HG03460 (cell line): Measurements from ENCODE around the gene TCIRG1.

Experiments
- ATAC-seq: cut with Tn5 transposase; IDR thresholded peaks from one replicate; pipeline ENCODE4 v1.9.1; 2021; ENCODE audit not compliant: unreplicated experiment

TCIRG1 gene

DNA sequence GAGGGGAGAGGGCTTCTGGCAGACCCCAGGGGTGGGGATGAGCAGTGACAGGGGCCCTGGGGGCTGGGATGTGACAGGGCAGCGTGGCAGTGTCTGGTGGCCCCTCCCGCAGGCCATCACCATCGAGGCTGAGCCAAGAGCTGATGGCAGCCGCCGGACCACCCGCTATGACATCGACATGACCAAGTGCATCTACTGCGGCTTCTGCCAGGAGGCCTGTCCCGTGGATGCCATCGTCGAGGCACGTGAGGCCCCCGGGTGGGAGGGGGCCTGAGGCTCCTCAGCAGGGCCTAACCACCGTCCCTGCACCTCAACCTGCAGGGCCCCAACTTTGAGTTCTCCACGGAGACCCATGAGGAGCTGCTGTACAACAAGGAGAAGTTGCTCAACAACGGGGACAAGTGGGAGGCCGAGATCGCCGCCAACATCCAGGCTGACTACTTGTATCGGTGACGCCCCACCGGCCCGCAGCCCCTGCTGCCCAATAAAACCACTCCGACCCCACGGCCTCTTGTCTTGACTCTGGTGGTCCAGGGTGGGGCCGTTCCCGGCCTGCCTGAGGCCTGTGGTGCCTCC is 2.6 kb upstream of the TCIRG1 start:
- ATAC-seq = no peak

GRCh38 chr11:68036717-68037239 is 2.0 kb upstream of the TCIRG1 start:
- no peak for ATAC-seq

GRCh38 chr11:68037411-68038225 is 1.2 kb upstream of the TCIRG1 start:
- ATAC-seq = no peak

DNA sequence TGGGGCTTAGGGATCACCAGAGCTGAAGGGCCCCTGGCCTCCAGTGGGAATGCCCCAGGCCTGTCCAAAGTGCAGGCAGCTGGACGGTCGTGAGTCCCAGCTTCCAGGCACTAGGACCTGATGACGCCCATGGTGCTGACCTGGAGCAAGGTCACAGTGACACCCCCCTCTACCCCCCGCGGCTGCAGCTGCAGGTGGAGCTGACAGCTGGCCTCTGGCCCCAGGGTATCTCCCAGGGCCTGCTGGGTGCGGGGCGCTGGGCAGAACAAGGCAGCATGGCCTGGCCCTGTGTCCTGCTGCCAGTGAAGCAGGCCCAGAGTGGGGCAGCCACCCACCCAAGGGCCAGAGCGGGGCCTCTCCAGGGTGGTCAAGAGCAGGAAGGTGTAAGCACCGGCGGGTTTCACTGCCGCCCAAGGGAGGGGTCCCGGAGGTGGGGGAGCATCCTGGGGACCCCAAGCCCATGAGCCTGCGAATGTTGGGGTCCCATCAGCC is 553 bp upstream of the TCIRG1 start:
- no peak for ATAC-seq

- no peak for ATAC-seq
Measured at GRCh38 chr11:68039526-68040086, 781 bp downstream of the TCIRG1 start.

DNA sequence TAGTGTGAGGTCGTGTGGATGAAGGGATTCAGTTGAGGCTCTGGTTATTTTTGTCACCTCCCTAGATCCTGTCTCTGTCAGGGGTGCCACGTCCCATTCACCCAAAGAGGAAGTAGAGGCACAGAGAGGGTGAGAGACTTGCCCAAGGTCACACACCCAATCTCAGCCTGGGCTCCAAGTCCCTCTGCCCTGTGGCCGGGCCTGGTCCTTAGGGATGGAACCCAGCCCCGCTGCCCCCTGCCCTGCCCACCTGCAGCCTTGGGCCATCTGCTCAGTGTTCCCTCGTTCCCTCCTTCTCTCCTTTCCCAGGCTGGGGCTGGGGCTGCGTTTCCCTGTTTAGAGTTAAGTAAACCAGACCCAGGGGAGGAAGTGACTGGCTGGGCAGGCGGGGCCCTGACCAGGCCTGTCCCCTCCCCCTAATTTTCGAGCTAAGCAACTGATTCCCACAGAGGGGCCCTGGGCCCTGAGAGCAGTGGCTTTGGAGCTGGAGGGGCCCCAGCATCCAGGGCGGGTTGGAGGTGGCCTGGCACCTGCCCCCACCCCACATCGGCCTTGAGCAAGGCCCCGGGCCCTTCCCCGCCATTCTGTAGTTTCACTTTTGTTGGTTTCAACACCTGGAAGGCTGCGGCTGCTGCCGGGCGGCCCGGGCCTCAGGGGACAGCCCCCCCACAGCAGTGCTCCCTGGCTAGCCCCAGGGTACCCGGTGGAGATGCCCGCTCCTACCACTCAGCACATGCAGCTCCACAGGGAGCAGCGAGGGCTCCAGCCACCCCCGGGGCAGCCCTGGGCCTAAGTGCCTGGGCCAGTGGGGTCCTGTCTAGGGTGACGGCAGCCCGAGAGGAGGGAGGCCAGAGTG is 1.5 kb downstream of the TCIRG1 start:
- peak; percentile 51 for ATAC-seq

- no peak for ATAC-seq
Measured at GRCh38 chr11:68040957-68041591, 2.2 kb downstream of the TCIRG1 start.

- ATAC-seq = no peak
Measured at GRCh38 chr11:68041617-68042218, 2.9 kb downstream of the TCIRG1 start.

DNA sequence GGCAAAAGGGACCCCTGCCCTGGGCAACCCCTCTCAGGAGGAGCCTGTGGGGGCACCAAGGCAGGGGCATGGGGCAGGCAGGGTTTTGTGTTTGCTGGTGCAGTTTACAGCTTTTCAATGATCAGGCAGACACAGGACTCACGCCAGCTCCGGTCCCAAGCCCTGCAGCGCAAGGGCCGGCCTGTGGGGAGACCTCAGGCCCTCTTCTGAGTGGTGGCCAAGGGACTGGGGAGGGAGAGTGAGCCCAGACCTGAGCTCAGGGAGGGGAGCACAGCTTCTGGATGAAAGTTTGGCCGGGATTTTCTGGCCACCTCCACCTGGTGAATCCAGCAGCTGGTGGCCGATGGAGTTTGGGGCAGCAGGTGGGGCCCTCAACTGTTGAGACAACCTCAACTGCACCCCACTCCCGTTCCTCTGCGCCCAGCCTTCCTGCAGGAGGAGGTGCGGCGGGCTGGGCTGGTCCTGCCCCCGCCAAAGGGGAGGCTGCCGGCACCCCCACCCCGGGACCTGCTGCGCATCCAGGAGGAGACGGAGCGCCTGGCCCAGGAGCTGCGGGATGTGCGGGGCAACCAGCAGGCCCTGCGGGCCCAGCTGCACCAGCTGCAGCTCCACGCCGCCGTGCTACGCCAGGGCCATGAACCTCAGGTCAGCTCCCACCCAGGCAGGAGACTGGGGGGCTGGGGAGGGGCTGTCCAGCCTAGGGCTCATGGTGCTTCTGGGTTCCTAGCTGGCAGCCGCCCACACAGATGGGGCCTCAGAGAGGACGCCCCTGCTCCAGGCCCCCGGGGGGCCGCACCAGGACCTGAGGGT is 3.6 kb downstream of the TCIRG1 start:
- ATAC-seq = no peak

GRCh38 chr11:68043029-68043348 is 4.2 kb downstream of the TCIRG1 start:
- ATAC-seq = no peak

DNA sequence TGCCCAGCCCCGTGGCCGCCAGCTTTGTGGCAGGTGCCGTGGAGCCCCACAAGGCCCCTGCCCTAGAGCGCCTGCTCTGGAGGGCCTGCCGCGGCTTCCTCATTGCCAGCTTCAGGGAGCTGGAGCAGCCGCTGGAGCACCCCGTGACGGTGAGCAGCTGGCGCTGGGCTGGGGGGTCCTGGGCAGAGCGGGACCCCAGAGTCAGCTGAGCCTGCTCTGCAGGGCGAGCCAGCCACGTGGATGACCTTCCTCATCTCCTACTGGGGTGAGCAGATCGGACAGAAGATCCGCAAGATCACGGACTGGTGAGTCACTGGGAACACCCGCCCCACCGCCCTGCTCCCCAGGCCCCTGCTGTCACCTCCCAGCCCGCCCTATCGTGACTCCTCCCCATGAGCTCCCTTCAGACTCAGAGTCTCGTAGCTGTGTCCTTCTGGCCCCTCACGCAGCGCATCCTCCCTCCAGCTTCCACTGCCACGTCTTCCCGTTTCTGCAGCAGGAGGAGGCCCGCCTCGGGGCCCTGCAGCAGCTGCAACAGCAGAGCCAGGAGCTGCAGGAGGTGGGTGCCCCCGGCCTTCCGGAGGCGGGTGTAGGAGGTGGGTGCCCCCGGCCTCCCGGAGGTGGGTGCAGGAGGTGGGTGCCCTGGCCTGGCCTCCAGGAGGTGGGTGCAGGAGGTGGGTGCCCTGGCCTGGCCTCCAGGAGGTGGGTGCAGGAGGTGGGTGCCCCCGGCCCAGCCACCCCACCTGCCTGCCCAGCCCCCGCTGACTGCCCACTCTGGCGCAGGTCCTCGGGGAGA is 4.7 kb downstream of the TCIRG1 start:
- ATAC-seq = no peak

DNA sequence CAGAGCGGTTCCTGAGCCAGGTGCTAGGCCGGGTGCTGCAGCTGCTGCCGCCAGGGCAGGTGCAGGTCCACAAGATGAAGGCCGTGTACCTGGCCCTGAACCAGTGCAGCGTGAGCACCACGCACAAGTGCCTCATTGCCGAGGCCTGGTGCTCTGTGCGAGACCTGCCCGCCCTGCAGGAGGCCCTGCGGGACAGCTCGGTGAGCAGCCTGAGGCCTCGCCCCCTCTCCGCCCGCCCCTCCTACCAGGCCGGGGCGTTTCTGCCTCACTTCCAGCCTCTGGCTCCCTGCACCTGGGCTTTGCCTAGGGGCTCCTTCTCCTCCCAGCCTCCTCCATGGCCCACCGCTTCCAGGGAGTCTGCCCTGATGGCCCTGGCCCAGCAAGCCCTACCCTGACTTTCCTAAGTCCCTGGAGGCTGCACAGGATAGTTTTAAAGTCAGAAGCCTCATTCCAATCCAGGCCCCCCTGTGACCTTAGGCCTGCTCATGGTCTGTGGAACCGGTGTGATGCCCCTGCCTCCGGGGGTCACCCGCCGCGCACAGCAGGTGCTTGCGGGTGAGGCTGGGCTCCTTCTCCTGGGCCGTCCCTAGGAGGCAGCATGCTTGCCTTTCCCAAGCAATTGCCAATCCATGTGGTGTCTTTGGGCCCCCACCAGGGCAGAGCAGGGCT is 5.5 kb downstream of the TCIRG1 start:
- no peak for ATAC-seq

DNA sequence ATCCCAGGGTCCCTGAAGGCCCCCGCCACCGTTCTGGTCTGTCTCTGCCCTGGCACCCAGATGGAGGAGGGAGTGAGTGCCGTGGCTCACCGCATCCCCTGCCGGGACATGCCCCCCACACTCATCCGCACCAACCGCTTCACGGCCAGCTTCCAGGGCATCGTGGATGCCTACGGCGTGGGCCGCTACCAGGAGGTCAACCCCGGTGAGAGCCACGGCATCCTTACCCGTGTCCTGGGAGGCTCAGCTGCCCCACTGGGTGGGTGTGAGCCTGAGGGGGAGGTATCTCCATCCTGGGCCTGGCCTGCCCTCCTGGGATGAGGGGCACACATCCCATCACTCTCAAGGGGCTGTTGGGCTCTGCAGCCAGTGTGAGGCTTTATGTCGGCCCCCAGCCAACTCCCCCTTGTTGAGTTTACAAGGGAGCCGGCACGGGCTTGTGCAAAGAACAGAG is 6.1 kb downstream of the TCIRG1 start:
- ATAC-seq = no peak

GRCh38 chr11:68047437-68048290 is 8.8 kb downstream of the TCIRG1 start:
- no peak for ATAC-seq

DNA sequence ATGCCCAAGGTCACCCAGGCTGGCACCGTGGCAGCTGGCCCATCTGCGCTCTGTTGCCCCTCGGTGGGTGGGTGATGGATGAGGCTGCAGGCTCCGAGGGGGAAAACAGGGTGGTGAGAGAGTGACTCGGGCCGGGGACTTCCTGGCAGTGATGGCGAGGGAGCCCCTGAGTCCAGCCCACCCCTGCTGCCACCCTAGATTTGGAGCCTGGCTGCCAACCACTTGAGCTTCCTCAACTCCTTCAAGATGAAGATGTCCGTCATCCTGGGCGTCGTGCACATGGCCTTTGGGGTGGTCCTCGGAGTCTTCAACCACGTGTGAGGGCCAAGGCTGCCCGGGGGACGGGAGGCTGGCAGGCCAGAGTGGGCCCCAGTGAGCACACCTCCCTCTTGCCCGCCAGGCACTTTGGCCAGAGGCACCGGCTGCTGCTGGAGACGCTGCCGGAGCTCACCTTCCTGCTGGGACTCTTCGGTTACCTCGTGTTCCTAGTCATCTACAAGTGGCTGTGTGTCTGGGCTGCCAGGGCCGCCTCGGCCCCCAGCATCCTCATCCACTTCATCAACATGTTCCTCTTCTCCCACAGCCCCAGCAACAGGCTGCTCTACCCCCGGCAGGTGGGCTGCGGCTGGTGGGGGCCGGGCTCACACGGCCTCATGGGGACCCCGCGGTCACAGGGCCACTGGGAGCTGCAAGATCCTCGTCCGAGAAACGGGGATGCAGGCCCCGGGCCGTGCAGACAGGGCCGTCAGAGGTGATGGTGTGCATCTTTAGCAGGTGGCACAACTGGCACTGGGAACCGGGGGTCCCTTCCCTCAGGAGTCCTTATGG is 10.1 kb downstream of the TCIRG1 start:
- ATAC-seq = no peak
